Esophagus mucosa (tissue), 1 donor: Measurements from ENCODE around the gene C22orf23. TPM values are rescaled to one million over a fixed set of nuclear protein-coding genes. Genes with fewer than 3 reads are reported as not detected.

Source experiments
- ATAC-seq: fragments of 200-7000 bp; cut with Tn5 transposase; one replicate; pipeline ENCODE4 v1.9.1; 2020
- total RNA-seq: library from RNA; stranded (reverse); gene quantifications from one replicate; pipeline ENCODE4 v1.2.4, GENCODE V29; 2023
- donor health status: DM: yes; HTN: yes; CAD: no.

The C22orf23 gene
- total RNA-seq, 1 donor from 2014 or later: not detected

- no peak for ATAC-seq
These were observed 28.9 kb downstream of the C22orf23 start for GRCh38 chr22:37924386-37925065.

DNA sequence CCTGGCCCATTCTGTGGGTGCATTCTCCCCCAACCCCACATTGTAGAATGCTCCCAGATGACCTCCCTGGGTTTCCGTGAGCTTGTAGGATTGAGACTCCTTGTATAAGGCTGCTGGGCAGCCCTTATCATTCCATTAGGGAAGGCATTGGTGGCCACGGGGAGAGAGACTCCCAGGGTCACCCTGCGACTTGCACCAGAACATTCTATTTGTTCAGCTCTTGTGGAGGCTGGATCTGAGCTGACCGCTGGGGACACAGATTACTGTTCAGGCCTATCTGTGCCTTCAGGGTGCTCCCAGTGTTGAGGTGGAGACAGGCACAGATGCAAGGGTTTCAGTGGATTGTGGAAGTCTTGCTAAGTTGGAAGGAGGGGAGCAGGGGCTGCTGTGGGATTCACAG is 29.5 kb downstream of the C22orf23 start:
- no peak for ATAC-seq

- ATAC-seq: no peak
These were observed 31.2 kb downstream of the C22orf23 start for GRCh38 chr22:37922191-37922590.

GRCh38 chr22:37920126-37920525 is 33.3 kb downstream of the C22orf23 start:
- ATAC-seq: no peak

- peak; percentile 4 for ATAC-seq
These were observed 34.7 kb downstream of the C22orf23 start for GRCh38 chr22:37918580-37919270.

DNA sequence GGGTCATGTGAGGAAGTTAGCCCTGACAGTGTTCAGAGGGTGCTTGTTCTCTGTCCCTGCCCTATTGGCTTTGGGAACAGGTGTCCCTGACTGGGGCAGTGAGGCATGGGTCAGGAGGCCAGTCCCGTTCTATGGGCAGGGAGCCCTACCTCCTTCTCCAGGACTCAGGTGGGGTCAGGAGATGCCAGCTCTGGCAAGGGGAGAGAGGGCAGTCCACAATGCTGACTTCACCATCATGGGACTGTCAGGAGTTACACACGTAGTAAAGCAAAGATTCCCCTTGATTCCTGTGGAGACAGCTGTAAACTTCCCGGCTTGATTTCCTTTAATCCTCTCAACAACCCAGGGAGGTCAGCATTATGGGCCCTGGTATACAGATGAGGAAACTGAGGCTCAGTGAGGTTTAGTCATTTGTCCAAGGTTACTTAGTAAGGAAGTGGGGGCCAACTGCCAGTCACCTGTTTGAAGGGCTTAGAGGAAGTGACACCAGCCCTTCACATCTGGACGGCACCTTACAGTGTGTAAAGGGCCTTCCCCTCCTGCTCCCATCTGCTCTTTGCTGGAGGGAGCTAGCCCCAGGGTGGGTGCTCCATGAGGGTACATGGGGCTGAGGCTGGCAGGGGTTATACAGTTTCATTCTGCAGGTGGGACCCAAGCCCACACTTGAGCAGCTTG is 35.4 kb downstream of the C22orf23 start:
- no peak for ATAC-seq

DNA sequence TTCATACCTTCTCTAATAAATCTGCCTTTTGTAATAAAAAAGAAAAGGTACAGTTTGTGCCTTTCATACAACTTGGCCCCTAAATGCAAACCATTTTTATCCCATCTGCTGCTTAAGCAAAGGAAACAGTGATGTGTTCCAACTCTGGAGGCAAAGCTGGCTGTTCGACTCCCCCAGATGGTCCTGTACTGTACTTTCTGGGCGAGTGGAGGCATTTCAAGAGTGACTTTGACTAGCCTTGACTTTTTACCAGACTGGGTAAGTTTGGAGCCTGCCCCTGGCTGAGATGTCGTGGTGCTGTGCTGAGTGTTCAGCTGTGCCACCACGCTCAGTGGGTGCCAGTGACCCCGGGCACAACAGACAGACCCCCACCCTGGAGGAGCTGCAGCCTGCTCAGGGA is 37.1 kb downstream of the C22orf23 start:
- ATAC-seq: no peak

- no peak for ATAC-seq
These were observed 40.1 kb downstream of the C22orf23 start for GRCh38 chr22:37913233-37913721.

DNA sequence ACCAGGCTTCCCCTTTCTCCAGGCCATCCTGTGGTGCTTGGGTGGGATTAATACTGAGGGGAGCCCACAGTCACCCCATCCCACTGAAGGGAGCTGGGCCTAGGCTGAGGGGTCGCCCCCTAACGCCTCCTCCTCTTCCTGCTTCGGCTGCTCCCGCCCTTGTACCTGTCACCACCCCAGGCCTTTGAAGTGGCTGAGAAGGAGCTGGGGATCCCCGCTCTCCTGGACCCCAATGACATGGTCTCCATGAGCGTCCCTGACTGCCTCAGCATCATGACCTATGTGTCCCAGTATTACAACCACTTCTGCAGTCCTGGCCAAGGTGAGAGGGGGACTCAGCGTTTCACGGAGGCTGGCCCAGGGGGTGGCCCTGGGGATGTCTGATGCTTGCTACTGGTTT is 41.2 kb downstream of the C22orf23 start:
- ATAC-seq: no peak

DNA sequence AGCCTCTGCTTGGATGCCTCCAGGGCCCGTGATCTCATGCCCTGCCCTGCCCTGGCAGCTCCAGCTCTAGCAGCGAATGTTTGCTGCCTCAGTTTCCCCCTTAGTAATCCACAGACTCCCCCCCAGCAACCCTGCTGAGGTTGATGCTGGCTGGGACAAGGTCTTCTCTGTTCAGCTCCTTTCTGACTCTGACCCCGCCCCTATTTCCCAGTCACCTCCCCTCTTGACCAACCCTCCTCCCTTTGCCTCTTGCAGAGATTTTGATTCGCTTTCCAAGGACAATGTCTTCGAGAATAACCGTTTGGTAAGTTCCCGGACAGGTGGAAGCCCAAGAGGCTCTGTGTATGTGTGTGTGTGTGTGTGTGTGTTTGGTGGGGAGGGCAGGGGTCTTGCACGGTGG is 41.7 kb downstream of the C22orf23 start:
- ATAC-seq: peak; percentile 2

DNA sequence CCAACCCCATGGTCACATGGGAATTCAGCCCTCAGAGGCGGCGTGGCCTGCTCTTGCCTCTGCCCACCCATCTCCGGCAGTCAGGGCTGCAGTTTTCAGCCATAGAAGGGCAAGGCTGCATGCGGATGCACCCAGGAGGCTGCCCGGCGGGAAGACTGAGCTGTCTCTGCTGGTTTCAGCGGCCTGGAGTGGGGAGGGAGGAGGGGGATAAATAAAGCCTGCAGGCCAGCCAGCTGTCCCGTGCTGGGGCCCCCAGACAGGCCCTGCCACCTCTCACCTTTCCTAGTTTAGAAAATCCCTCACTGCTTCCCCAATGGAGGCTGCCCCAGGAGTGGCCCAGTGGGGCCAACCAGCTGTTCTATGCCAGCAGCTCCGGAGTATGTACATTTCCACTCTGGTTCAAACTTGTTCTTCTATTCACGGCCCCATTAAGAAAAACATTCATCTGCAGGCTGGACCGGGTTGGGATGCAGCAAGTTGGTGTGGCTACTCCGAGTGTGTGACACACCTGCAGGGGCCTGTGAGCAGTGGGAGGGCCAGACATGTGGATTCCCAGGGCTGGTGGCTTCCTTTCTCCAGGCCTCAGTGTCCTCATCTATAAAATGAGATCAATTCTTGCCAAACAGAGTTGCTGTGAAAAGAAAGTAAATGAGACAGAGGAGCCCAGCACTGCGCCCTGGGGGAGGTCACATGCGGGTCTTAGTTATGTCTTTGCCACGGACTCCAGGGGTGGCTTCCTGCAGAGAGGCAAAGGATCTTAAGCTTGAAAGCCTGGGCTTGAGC is 42.3 kb downstream of the C22orf23 start:
- peak; percentile 28 for ATAC-seq

DNA sequence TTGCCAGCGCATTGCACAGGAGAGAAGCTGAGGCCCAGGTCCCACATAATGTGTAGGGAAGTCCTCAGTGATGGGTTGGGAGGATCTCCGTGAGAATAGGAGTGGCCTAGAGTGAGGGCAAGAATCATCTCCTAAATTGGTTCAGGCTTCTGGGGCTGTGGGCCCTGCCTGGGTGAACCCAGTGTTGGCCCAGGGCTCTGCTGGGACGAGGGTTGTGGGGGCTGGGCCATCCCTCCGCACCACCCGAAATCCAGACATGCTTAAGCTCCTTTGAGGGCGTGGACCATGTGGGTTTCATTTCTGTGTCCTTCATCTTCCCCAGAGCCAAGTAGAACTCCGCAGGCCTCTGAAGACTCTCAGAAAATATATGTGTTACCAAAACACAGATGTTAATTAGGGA is 43.6 kb downstream of the C22orf23 start:
- no peak for ATAC-seq

- ATAC-seq: peak; percentile 1
These were observed 46.1 kb downstream of the C22orf23 start for GRCh38 chr22:37907036-37907954.

GRCh38 chr22:37906364-37907008 is 46.9 kb downstream of the C22orf23 start:
- ATAC-seq: peak; percentile 4

DNA sequence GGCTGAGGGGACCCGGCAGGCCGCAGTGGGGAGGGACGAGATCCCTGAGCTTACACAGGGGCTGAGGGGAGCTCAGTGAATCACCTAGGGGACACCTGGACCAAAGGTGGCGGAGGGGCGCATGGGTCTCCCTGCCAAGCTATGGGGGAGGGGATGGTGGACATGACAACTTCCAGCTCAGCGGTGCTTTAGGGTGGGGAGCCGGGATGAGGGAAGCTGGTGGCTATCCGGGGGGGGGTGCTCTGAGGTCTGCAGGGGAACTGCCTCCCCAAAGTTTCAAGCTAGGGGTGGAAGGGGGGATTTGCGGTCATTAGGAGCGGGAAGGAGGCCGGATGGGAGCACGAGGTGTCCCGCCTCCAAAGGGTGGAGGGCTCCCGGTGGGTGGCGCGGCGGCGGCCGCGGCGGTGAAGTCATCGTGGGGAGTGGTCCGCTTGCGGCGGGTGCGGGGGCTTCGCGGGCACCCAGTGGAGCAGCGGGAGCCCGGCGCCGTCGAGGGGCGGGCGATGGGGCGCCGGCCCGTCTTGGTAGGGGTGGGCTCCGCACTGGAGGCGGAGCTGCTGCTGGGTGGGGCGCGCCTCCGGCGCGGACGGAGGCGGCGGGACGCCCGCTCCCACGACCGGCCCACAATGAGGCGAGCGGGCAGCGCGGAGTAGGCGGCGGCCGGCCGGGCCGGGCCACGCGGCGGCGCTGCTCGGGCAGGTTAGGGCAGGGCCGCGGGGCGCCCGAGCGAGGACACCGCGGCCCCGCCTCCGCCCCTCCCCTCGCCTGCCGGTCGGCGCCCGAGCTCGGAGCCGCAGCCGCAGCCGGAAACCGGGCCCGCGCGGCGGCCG is 47.7 kb downstream of the C22orf23 start, which contains the start of gene MICALL1:
MICALL1 (plus strand) TSS at position 764 of the 830 bp plus-strand sequence. CDS start 126 bp downstream, outside the sequence.
- peak; percentile 81 for ATAC-seq

DNA sequence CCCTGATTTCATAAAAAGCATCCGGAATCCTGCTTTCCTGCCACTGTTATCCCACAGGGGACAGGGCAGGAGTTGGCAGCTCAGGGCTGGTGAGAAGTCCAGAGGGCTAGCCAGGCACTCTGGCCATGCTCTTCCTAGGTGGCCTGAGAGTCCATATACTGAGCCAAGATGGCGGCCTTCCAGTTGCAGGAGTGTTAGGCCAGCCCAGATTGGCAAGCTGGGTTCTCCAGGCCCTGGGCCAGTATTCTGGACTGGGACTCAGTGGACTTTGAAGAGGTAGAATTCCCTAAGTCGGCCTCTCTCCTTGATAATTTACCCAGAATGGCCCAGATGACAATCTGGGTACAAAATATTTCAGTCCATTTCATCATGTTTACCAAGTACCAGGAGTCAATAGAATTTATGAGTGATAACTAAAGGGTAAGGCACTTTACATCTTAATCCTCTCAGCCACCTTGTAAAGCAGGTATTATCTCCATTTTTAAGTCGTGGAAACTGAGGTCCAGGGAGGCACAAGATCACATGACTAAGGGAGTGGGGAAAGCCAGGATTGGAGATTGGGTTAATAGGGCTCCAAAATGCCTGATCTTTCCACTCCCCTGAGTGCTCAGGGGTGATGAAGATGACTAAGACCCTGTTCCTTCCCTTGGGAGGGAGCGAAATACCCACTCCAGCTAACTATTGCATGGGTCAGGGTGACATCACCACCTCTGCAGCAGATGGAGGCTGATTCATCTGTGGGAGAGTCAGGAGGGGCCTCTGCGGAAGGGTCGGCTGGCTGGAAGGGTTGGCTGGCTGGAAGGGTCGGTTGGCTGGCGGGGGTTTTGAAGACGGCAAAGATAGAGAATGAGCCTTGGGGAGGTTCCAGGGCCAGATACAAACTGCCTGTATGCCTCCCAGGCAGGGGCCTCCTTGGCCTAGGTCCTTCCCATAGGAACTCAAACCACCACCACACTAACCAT is 48.5 kb downstream of the C22orf23 start:
- ATAC-seq: peak; percentile 71

- peak; percentile 68 for ATAC-seq
These were observed 54.8 kb downstream of the C22orf23 start for GRCh38 chr22:37898441-37899181.

DNA sequence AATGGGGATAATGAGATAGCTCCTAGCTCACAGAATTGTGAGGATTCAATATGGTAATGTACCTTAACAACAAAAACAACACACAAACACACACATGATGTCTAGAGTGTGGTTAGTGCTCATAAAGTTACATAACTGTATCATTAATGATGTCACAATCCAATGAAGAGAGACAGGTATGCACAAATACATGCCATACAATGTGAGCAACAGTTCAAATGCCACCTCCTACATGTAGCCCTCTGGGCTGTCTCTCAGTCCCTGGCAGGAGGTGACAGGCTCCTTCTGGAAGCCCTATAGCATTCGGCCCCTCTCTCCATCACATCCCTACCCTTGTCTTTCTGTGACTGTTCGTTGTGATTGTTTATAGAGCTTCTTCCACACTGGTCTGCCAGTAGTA is 55.6 kb downstream of the C22orf23 start:
- no peak for ATAC-seq
